ENCODE data around the gene PTPN7.
"Not testable (repeated sequence)": the region's sequence is repeated elsewhere in the genome, so short reads cannot be mapped to it uniquely, and the experiment has no call there.

DNA sequence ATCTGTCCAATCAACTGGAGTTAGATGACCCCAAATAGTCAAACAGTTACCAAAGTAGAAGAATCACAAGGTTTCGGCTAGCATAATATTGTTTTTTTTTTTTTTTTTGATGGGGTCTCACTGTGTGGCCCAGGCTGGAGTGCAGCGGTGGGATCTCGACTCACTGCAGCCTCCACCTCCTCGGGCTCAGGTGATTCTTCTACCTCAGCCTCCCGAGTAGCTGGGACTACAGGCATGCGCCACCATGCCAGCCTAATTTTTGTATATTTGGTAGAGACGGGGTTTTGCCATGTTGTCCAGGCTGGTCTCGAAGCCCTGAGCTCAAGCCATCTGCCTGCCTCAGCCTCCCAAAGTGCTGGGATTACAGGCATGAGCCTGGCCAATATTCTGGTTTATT, 14.7 kb downstream of the PTPN7 start:
- TF ChIP-seq, protein P1, sequence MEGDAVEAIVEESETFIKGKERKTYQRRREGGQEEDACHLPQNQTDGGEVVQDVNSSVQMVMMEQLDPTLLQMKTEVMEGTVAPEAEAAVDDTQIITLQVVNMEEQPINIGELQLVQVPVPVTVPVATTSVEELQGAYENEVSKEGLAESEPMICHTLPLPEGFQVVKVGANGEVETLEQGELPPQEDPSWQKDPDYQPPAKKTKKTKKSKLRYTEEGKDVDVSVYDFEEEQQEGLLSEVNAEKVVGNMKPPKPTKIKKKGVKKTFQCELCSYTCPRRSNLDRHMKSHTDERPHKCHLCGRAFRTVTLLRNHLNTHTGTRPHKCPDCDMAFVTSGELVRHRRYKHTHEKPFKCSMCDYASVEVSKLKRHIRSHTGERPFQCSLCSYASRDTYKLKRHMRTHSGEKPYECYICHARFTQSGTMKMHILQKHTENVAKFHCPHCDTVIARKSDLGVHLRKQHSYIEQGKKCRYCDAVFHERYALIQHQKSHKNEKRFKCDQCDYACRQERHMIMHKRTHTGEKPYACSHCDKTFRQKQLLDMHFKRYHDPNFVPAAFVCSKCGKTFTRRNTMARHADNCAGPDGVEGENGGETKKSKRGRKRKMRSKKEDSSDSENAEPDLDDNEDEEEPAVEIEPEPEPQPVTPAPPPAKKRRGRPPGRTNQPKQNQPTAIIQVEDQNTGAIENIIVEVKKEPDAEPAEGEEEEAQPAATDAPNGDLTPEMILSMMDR (conservative IDR thresholded peaks at IDR 0.05; ENCODE audit: low read depth, low read length): not testable (repeated sequence)
- not testable (repeated sequence) for TF ChIP-seq EZH2 (IDR thresholded peaks at IDR 0.05; ENCODE audit: borderline replicate concordance, low read depth, low read length, poor library complexity, severe bottlenecking)
